GM12874 (cell line): ENCODE measurements around the gene KIF11.

ENCODE experiments used
- TF ChIP-seq, protein P1 (sequence below): IDR thresholded peaks from 2 replicates; pipeline ENCODE4 v1.5.1; 2011; ENCODE audit warnings: low read depth, mild to moderate bottlenecking, control low read depth, low read length, moderate library complexity; ENCODE audit not compliant: insufficient read depth

The KIF11 gene

DNA sequence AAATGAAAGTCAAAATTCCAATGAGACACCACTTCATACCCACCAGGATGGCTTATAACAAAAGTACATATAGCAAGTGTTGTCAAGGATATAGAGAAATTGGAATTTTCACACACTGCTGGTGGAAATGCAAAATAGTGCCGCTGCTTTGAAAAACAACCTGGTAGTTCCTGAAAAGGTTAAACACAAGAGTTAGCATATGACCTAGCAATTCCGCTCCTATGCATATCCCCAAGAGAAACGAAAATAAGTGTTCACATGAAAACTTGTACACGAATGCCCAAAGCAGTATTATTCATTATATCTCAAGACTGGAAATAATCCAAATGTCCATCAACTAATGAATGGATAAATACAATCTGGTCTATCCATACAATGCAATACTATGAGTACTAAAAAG, 33.9 kb upstream of the KIF11 start:
- TF ChIP-seq, protein P1, sequence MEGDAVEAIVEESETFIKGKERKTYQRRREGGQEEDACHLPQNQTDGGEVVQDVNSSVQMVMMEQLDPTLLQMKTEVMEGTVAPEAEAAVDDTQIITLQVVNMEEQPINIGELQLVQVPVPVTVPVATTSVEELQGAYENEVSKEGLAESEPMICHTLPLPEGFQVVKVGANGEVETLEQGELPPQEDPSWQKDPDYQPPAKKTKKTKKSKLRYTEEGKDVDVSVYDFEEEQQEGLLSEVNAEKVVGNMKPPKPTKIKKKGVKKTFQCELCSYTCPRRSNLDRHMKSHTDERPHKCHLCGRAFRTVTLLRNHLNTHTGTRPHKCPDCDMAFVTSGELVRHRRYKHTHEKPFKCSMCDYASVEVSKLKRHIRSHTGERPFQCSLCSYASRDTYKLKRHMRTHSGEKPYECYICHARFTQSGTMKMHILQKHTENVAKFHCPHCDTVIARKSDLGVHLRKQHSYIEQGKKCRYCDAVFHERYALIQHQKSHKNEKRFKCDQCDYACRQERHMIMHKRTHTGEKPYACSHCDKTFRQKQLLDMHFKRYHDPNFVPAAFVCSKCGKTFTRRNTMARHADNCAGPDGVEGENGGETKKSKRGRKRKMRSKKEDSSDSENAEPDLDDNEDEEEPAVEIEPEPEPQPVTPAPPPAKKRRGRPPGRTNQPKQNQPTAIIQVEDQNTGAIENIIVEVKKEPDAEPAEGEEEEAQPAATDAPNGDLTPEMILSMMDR, result no peak

DNA sequence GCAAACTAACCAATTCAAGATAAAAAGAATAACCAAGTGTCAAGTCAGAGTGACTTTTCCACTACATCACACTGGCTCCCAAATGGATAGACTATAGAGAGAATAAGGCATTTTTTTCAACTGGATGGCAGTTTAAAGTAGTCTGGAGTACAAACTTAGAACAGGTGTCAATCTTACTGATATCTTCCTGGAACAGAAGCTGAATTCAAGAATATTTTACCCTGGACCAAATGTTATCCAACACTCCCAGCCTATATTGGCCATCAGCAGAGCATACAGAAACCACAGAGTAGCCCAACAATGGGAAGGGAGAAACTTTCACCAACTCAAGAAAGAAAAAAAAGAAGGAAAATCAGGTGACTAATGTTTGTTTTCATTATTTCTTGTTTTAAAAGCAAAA, 30.5 kb upstream of the KIF11 start:
- TF ChIP-seq, protein P1, result no peak

DNA sequence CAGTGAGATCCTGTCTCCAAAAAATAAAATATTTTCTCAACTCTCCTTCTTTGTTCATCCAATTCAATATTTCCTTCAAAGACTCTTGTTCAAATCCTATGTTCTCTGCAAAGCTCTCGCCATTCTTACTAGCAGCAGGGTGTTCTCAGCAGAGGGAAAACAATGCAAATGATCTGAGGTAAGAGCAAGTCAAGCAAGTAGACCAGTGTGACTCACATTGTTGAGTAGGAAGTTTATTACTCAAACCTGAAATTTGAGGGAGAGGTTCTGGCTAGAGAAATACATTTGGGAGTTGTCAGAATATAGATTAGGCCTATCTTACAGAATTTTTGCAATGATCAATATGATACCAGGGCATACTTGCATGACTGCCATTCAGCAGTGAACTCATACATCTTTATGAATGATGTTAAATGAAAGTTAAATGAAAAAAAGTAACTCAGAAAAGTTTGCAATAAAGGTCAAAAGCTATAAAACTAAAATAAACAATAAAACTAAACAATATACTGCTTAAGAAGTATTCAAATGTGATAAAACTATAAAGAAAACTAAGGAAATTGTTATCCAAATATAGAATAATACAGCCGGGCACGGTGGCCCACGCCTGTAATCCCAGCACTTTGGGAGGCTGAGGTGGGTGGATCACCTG, 24.9 kb upstream of the KIF11 start:
- TF ChIP-seq, protein P1, result no peak

DNA sequence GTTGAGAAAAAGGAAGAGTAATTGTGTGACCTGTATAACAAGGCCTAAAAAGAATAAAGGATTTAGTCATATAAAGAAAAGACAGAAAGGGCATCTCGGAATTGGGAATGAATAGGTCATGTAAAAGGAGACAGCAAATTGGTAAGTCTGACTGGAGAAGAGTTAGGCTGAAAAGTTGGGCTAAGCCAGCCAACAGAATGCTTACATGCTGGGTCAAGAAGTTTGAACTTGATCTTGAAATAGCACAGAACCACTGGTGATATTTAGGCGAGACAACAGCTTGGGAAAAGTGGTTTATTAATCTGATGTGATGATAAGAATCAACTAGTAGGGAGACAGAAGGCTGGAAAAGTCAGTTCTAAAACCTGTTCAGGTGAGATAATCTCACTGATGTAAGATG, 23.9 kb upstream of the KIF11 start:
- TF ChIP-seq, protein P1, result no peak

DNA sequence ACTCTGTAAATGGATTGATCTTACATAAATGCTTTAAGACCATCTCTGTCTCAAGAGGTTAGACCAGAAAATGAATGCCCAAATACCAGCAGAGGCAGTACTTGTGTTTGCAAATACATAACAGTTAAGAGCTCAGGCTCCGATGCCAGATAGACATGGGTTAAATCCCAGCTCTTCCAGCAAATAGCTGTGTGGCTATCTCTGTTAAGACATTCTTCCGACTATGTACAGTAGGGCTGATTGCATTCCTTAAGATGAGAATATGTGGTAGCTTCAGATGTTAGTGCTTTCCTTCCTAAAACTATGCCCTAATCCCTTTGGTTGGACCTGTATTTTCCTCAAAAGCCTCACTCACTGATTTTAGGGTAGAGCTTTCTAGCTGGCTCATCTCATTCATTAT, 21.3 kb upstream of the KIF11 start:
- TF ChIP-seq, protein P1, result no peak

DNA sequence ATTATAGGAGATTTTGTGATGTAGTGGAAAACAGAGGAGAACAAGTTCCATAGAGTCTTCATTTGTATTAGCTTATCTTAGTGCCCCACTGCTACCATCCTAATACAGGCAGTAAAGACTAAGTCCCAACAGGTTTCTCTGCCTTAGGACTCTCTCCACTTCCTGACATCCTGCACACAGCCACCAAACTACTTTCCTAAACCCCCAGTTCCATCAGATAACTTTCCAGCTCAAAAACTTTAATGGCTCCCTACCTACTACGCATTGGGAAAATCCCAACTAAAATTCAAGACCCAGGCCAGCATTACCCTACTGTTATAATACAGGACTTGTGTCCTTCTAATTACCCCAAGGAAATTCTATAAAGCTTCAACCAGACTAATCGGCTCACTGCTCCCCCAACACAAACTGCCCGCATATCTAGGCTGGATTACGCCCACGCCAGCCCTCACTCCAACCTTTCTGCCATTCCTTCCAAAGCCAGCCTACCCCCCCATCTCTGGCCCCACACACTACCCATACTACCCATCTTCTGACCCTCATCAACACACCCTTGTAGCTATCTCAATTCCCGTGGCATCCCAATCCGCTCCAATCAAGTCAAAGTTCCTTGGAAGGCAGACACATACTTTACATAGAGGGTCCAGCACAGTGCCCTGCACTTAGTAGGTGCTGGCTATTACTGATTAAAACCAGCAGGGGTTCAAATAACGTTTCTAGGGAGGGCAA, 20.4 kb upstream of the KIF11 start:
- TF ChIP-seq, protein P1, result no peak

DNA sequence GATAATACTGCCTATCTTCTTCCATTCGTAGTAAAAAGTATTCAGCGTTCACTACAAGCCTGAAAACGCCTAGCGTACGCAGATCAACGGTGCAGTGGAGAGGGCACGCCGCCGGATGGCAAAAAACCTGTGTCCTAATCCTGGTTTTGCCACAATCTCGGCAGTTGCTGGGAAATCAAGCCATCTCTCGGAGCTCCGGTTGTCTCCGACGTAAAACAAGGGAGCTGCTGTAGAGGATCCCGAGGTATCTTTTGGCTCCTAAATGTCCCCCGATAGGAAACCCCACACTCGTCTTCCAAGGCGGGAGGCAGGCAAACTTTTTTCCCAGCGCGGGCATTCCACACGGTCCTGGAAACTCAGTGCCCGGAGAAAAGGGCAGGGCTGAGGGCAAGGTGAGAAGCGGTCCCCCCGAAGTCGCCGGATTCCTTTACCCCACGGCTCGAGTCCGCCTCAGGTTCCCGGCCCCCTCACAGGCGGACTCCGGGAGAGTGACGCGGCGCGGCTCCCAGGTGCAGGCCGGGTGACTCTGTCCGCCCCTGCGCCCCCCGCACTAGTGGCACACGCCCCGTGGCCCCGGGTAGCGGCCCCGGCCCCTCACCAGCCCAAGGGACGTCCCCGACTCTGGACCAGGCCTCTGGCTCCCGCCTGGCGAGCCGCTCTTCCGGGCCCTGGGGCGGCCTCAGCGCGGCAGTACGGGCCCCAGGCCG, 19.7 kb upstream of the KIF11 start:
- TF ChIP-seq, protein P1, result no peak
